ENCODE results near the gene PITPNM1. TPM values are rescaled to one million over a fixed set of nuclear protein-coding genes. Genes with fewer than 3 reads are reported as not detected.

The PITPNM1 gene
- total RNA-seq, 1 donor from 2014 or later = 50.8 TPM

DNA sequence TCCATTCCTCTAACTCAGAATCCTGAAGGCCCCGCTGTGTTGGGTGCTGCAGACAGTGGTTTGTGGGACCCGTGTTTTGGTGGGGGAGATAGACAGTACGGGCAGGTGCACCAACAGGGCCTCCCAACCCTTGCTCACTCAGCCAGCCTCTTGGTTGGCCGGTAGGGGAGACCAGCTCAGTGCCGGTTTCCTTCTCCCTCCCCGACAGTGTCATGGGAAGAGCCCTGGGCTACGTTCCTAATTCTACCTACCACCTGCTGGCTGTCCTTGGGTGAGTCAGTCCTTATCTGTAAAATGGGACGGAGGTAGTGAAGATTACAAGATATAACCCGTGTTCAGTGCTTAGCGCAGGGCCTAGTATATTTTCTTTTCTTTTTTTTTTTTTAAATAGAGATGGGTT lies 42.0 kb downstream of the PITPNM1 start:
- Histone ChIP-seq H3K36me3 (ENCODE audit: control insufficient read depth, insufficient read depth, low read length) (peaks cover 2% of the 10 kb centered on the region), H3K27me3 (ENCODE audit: control insufficient read depth, insufficient read depth, low read length) (no peaks in the 10 kb centered on the region), H3K4me3 (ENCODE audit: low read depth, low read length) (no peak overlapping the region)
- DNase-seq (ENCODE audit: low read depth) = no peak
- TF ChIP-seq, protein P1, sequence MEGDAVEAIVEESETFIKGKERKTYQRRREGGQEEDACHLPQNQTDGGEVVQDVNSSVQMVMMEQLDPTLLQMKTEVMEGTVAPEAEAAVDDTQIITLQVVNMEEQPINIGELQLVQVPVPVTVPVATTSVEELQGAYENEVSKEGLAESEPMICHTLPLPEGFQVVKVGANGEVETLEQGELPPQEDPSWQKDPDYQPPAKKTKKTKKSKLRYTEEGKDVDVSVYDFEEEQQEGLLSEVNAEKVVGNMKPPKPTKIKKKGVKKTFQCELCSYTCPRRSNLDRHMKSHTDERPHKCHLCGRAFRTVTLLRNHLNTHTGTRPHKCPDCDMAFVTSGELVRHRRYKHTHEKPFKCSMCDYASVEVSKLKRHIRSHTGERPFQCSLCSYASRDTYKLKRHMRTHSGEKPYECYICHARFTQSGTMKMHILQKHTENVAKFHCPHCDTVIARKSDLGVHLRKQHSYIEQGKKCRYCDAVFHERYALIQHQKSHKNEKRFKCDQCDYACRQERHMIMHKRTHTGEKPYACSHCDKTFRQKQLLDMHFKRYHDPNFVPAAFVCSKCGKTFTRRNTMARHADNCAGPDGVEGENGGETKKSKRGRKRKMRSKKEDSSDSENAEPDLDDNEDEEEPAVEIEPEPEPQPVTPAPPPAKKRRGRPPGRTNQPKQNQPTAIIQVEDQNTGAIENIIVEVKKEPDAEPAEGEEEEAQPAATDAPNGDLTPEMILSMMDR (IDR thresholded peaks at IDR 0.05; ENCODE audit: insufficient read depth, low read length, poor library complexity, severe bottlenecking) = no peak

DNA sequence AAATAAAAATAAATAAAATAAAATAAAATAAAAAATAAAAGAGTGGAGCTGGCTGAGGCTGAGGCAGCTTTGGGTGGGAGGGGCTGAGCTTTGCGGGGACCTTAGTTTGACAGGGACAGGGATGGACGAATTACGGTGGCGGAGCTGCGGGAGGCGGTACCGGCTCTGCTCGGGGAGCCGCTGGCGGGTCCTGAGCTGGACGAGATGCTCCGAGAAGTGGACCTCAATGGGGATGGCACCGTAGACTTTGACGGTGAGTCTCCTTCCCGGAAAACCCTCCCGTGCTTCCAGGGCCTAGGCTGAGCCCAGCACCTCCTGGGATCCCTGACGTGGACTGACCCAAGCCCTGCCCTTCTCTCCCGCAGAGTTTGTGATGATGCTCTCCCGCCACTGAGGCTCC lies 46.9 kb downstream of the PITPNM1 start:
- Histone ChIP-seq H3K27me3 (ENCODE audit: control insufficient read depth, insufficient read depth, low read length) (peaks cover 4% of the 10 kb centered on the region), H3K4me3 (ENCODE audit: low read depth, low read length) (no peak overlapping the region), H3K36me3 (ENCODE audit: control insufficient read depth, insufficient read depth, low read length) (no peaks in the 10 kb centered on the region)
- no peak for DNase-seq (ENCODE audit: low read depth)
- TF ChIP-seq, protein P1 (IDR thresholded peaks at IDR 0.05; ENCODE audit: insufficient read depth, low read length, poor library complexity, severe bottlenecking) = no peak

DNA sequence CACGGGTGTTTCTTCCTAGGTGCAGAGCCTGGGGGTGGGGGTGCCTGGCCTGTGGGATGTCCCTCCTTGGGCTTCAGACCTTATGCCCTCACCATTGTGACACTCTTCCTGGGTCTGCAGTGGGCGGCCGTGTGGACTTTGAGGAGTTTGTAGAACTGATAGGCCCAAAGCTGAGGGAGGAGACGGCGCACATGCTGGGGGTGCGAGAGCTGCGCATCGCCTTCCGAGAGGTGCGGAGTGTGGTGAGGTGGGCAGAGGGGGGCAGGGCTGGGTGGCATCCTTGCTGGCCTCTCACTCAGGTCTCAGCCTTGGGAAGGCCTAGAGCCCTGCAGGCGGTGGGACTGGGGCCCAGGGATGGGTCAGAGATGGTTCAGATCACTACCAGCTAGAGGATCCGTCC lies 47.7 kb downstream of the PITPNM1 start:
- Histone ChIP-seq H3K36me3 (ENCODE audit: control insufficient read depth, insufficient read depth, low read length) (no peaks in the 10 kb centered on the region), H3K4me3 (ENCODE audit: low read depth, low read length) (no peak overlapping the region), H3K27me3 (ENCODE audit: control insufficient read depth, insufficient read depth, low read length) (peaks cover 4% of the 10 kb centered on the region)
- TF ChIP-seq, protein P1 (IDR thresholded peaks at IDR 0.05; ENCODE audit: insufficient read depth, low read length, poor library complexity, severe bottlenecking) = no peak
- no peak for DNase-seq (ENCODE audit: low read depth)

DNA sequence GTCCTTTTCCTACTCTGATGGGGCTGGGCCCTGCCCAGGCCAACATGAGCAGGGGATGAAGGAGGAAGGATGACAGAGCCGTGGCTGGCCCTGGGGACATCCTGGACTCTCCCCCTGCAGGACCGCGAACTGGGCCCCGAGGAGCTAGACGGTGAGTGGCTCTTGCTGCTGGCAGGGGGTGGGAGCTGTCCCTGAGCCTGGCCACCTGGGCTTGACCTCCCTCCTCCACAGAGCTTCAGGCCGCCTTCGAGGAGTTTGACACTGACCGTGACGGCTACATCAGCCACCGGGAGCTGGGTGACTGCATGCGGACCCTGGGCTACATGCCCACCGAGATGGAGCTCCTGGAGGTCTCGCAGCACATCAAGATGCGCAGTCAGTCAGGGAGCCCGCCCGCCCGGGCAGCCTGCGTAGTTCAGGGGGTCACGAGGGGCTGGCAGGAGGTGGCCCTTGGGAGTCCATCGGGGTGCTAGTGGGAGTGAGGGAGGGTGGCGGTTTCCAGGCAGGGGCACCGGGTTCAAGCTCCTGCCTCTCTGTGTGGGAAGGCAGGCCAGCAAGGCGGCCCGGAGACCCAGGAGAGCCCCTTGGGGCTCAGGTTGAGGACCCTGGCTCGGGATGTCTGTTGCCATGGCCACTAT lies 49.0 kb downstream of the PITPNM1 start:
- DNase-seq (ENCODE audit: low read depth) = no peak
- Histone ChIP-seq H3K4me3 (ENCODE audit: low read depth, low read length) (no peak overlapping the region), H3K27me3 (ENCODE audit: control insufficient read depth, insufficient read depth, low read length) (peaks cover 4% of the 10 kb centered on the region), H3K36me3 (ENCODE audit: control insufficient read depth, insufficient read depth, low read length) (no peaks in the 10 kb centered on the region)
- TF ChIP-seq, protein P1 (IDR thresholded peaks at IDR 0.05; ENCODE audit: insufficient read depth, low read length, poor library complexity, severe bottlenecking) = no peak

DNA sequence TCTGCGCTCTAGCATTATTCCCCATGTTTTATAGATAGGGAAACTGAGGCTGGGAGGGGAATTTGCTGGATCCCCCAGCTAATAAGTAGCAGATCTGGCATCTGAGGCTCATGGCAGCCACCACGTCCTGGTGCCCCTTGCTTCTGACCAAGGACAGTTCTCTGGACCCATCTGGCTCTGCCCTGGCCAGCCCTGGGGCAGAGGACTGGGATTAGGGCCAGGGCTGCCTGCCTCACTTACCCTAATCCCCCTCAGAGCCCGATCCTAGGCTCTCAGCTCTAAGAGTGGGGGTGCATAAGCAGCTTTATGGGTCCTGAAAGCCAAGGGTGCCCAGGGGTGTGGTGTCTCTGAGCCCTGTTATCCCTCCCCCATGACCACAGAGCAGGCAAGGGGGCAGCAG lies 50.1 kb downstream of the PITPNM1 start, which contains the start of gene CABP4:
TSS of gene CABP4 (plus strand) at position 301 of the 400 bp plus-strand sequence. CDS start at position 371, 70 bp downstream.
- peaks cover 4% of the 10 kb centered on the region for H3K27me3 ChIP-seq (ENCODE audit: control insufficient read depth, insufficient read depth, low read length)
- no peaks in the 10 kb centered on the region for H3K36me3 ChIP-seq (ENCODE audit: control insufficient read depth, insufficient read depth, low read length)
- TF ChIP-seq, protein P1 (IDR thresholded peaks at IDR 0.05; ENCODE audit: insufficient read depth, low read length, poor library complexity, severe bottlenecking) = no peak
- no peak within 1 kb of the TSS for H3K4me3 ChIP-seq (ENCODE audit: low read depth, low read length)
- DNase-seq (ENCODE audit: low read depth) = no peak

All from kidney epithelial cell (primary cell).